CD14-positive monocyte (primary cell): ENCODE results near the gene CDKAL1. TPM values are rescaled to one million over a fixed set of nuclear protein-coding genes. Genes with fewer than 3 reads are reported as not detected.

Experiments used
- DNase-seq, 3 donors: peaks; one replicate each; pipeline ENCODE4 v3.0.0-alpha.2; 2011 to 2022
- H2AFZ ChIP-seq: 2 replicates; pipeline ENCODE4 v1.6.0; 2012; ENCODE audit warnings: mild to moderate bottlenecking, low read depth, low read length, inconsistent platforms; ENCODE audit not compliant: insufficient read depth, poor library complexity, severe bottlenecking
- H3K27ac ChIP-seq, 2 donors: 1 replicate in 1 of 2; 2 replicates in 1 of 2; pipeline ENCODE4 v1.5.1; 2012 to 2013; ENCODE audit warnings: low read length in 2 of 2, control low read depth in 1 of 2, inconsistent platforms in 1 of 2, low read depth in 1 of 2, mild to moderate bottlenecking in 1 of 2
- H3K27me3 ChIP-seq, 2 donors: one replicate each; pipeline versions ENCODE4 v1.6.0 to v1.6.1; 2011 to 2013; ENCODE audit warnings: low read length in 2 of 2; ENCODE audit not compliant: control insufficient read depth in 2 of 2, insufficient read depth in 2 of 2
- H3K36me3 ChIP-seq, 2 donors: replicated peaks in 1 of 2; 1 replicate in 1 of 2; 2 replicates in 1 of 2; pipeline versions ENCODE4 v1.5.1 to v1.6.1; 2012 to 2013; ENCODE audit warnings: low read length in 2 of 2, control low read depth in 1 of 2, inconsistent platforms in 1 of 2, mild to moderate bottlenecking in 1 of 2; ENCODE audit not compliant: insufficient read depth in 2 of 2, control insufficient read depth in 1 of 2
- H3K4me1 ChIP-seq, 2 donors: 1 replicate in 1 of 2; 2 replicates in 1 of 2; pipeline versions ENCODE4 v1.5.1 to v1.6.1; 2012 to 2013; ENCODE audit warnings: low read length in 2 of 2, control low read depth in 1 of 2, inconsistent platforms in 1 of 2, mild to moderate bottlenecking in 1 of 2, moderate library complexity in 1 of 2; ENCODE audit not compliant: insufficient read depth in 2 of 2, control insufficient read depth in 1 of 2
- H3K4me2 ChIP-seq: replicated peaks from 2 replicates; pipeline ENCODE3; 2012; ENCODE audit warnings: low read length, moderate library complexity, mild to moderate bottlenecking; ENCODE audit not compliant: poor library complexity, severe bottlenecking; ENCODE audit errors: extremely low read depth
- H3K4me3 ChIP-seq, 3 experiments: fragments of 200-600 bp in 1 of 3; sonication (generic) in 1 of 3; replicated peaks in 1 of 3; 1 replicate in 2 of 3; 2 replicates in 1 of 3; pipeline ENCODE4 v1.5.1; 2011 to 2013; ENCODE audit warnings: low read length in 3 of 3, mild to moderate bottlenecking in 3 of 3, control low read depth in 2 of 3, low read depth in 2 of 3, inconsistent platforms in 1 of 3, moderate library complexity in 1 of 3
- H3K79me2 ChIP-seq: 2 replicates; pipeline ENCODE4 v1.6.0; 2012; ENCODE audit warnings: mild to moderate bottlenecking, control low read depth, inconsistent platforms, low read length, moderate library complexity; ENCODE audit not compliant: insufficient read depth
- H3K9ac ChIP-seq: 2 replicates; pipeline ENCODE4 v1.6.0; 2017; ENCODE audit warnings: low read length, mild to moderate bottlenecking; ENCODE audit not compliant: insufficient read depth, poor library complexity, severe bottlenecking
- H3K9me3 ChIP-seq, 2 donors: replicated peaks in 1 of 2; 1 replicate in 1 of 2; 2 replicates in 1 of 2; pipeline versions ENCODE4 v1.5.1 to v1.6.1; 2012 to 2013; ENCODE audit warnings: low read length in 2 of 2, control low read depth in 1 of 2; ENCODE audit not compliant: control insufficient read depth in 1 of 2, insufficient read depth in 1 of 2
- H4K20me1 ChIP-seq: 2 replicates; pipeline ENCODE4 v1.6.0; 2012; ENCODE audit warnings: mild to moderate bottlenecking, low read length, control low read depth, moderate library complexity; ENCODE audit not compliant: insufficient read depth
- H3K27ac Mint-ChIP-seq, 7 donors: one replicate each; pipeline ENCODE4 v1.8.0; 2020; ENCODE audit warnings: mild to moderate bottlenecking in 7 of 7, mixed read lengths in 7 of 7, moderate library complexity in 6 of 7, inconsistent platforms in 2 of 7
- H3K27me3 Mint-ChIP-seq, 3 donors: one replicate each; pipeline ENCODE4 v1.8.0; 2021 to 2022; ENCODE audit warnings: low read depth in 3 of 3, mild to moderate bottlenecking in 3 of 3, mixed read lengths in 3 of 3, moderate library complexity in 3 of 3, inconsistent platforms in 1 of 3
- H3K36me3 Mint-ChIP-seq, 2 donors: one replicate each; pipeline ENCODE4 v1.8.0; 2020; ENCODE audit warnings: mixed read lengths in 2 of 2, inconsistent platforms in 1 of 2, mild to moderate bottlenecking in 1 of 2
- H3K4me1 Mint-ChIP-seq: one replicate; pipeline ENCODE4 v1.8.0; 2020; ENCODE audit warnings: mild to moderate bottlenecking, mixed read lengths
- H3K4me3 Mint-ChIP-seq, 2 donors: one replicate each; pipeline ENCODE4 v1.8.0; 2020; ENCODE audit warnings: mild to moderate bottlenecking in 2 of 2, mixed read lengths in 2 of 2, moderate library complexity in 1 of 2
- H3K9me3 Mint-ChIP-seq, 7 donors: one replicate each; pipeline ENCODE4 v1.8.0; 2020 to 2022; ENCODE audit warnings: mixed read lengths in 7 of 7, mild to moderate bottlenecking in 6 of 7, moderate library complexity in 6 of 7, inconsistent platforms in 2 of 7
- WGBS: methylation state at CpG from one replicate; pipeline ENCODE4 v1.1.5; 2013; ENCODE audit warnings: missing lambda C conversion rate; ENCODE audit not compliant: insufficient coverage; 5-methylcytosine and 5-hydroxymethylcytosine counted together
- intact Hi-C, 2 donors: fragments of 100-400 bp; cut with micrococcal nuclease; formaldehyde crosslinking; loops; one replicate each; pipeline versions ENCODE4 v1.15.0 to v1.15.1; 2023
- polyA plus RNA-seq, 3 donors: library from polyadenylated mRNA; depleted of rRNA in 1 of 3; unstranded in 2 of 3; stranded (reverse) in 1 of 3; fragments of 300-500 nt in 2 of 3; fragments of >200 nt in 1 of 3; fragmentation: Illumina TruSeq in 2 of 3; gene quantifications; 1 replicate in 2 of 3; 2 replicates in 1 of 3; pipeline ENCODE4 v1.2.3, GENCODE V29; 2012 to 2021
- TF ChIP-seq, protein P1 (sequence below): fragments of 200-600 bp; IDR thresholded peaks from one replicate; pipeline ENCODE4 v1.8.0; 2022; ENCODE audit warnings: antibody characterized with exemption, mild to moderate bottlenecking

CDKAL1 gene
- polyA plus RNA-seq, 3 donors: 3.2 to 12.4 (median 8.3) TPM

DNA sequence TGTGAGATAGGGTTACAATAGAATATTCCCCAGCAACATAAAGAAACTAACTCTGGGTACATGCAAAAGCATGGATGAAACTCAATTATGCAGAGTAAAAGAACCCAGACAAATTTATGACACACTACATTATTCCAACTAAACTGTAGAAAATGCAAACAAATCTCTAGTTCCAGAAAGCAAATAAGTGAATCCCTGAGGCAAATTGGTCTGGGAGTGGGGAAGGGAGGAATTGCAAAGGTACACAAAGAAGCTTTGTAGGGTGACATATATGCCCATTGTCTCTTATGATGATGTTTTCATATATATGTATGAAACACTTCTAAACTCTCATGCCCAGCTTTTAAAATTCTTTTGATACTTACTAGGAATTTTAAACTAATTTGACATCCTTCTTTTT is 266.0 kb downstream of the CDKAL1 start:
- Mint-ChIP-seq H3K27me3 (peaks cover 0 to 3% (median 0%) of the 10 kb centered on the region in 3 donors), H3K27ac (peak overlapping the region in 1 of 7 donors; percentile 27), H3K4me1 (no peaks in the 10 kb centered on the region), H3K36me3 (peaks cover 6 to 9% of the 10 kb centered on the region in 2 donors), H3K4me3 (no peak overlapping the region), H3K9me3 (peaks cover 0 to 3% (median 0%) of the 10 kb centered on the region in 7 donors)
- intact Hi-C loops: no loop called here
- Histone ChIP-seq H3K4me2 (no peak overlapping the region), H3K4me3 (no peak overlapping the region), H3K79me2 (no peaks in the 10 kb centered on the region), H4K20me1 (no peaks in the 10 kb centered on the region), H3K27me3 (no peaks in the 10 kb centered on the region), H3K9me3 (no peaks in the 10 kb centered on the region), H3K27ac (no peak overlapping the region), H3K9ac (no peak overlapping the region), H3K4me1 (no peaks in the 10 kb centered on the region), H3K36me3 (no peaks in the 10 kb centered on the region), H2AFZ (no peak overlapping the region)
- DNase-seq: no peak
- TF ChIP-seq, protein P1, sequence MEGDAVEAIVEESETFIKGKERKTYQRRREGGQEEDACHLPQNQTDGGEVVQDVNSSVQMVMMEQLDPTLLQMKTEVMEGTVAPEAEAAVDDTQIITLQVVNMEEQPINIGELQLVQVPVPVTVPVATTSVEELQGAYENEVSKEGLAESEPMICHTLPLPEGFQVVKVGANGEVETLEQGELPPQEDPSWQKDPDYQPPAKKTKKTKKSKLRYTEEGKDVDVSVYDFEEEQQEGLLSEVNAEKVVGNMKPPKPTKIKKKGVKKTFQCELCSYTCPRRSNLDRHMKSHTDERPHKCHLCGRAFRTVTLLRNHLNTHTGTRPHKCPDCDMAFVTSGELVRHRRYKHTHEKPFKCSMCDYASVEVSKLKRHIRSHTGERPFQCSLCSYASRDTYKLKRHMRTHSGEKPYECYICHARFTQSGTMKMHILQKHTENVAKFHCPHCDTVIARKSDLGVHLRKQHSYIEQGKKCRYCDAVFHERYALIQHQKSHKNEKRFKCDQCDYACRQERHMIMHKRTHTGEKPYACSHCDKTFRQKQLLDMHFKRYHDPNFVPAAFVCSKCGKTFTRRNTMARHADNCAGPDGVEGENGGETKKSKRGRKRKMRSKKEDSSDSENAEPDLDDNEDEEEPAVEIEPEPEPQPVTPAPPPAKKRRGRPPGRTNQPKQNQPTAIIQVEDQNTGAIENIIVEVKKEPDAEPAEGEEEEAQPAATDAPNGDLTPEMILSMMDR: no peak

DNA sequence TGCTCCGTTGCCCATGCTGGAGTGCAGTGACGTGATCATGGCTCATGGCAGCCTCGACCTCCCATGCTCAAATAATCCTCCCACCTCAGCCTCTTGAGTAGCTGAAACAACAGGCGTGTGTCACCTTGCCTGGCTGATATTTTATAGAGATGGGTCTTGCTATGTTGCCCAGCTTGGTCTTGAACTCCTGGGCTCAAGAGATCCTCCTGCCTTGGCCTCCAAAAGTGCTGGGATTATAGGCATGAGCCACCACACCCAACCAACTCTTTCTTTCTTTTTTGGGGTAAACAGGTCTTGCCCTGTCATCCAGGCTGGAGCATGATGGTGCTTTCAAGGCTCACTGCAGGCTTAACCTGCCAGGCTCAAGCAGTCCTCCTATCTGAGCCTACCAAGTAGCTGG is 266.4 kb downstream of the CDKAL1 start:
- no CpG with 5 or more reads among the region's 4 CpGs for WGBS
- Histone ChIP-seq H3K79me2 (no peaks in the 10 kb centered on the region), H3K36me3 (no peaks in the 10 kb centered on the region), H3K4me2 (no peak overlapping the region), H2AFZ (no peak overlapping the region), H3K9ac (no peak overlapping the region), H3K4me3 (no peak overlapping the region), H3K27ac (no peak overlapping the region), H3K4me1 (no peaks in the 10 kb centered on the region), H3K27me3 (no peaks in the 10 kb centered on the region), H4K20me1 (no peaks in the 10 kb centered on the region), H3K9me3 (no peaks in the 10 kb centered on the region)
- Mint-ChIP-seq H3K9me3 (peaks cover 0 to 3% (median 2%) of the 10 kb centered on the region in 7 donors), H3K4me1 (no peaks in the 10 kb centered on the region), H3K36me3 (peaks cover 6 to 9% of the 10 kb centered on the region in 2 donors), H3K27me3 (peaks cover 0 to 3% (median 0%) of the 10 kb centered on the region in 3 donors), H3K4me3 (no peak overlapping the region), H3K27ac (peak overlapping the region in 1 of 7 donors; percentile 27)
- no peak for DNase-seq
- TF ChIP-seq, protein P1: no peak
- intact Hi-C loops: no loop called here
